WTC11 (cell line): ENCODE data around the gene PLXNA1. TPM values are rescaled to one million over a fixed set of nuclear protein-coding genes. Genes with fewer than 3 reads are reported as not detected.

Source experiments
- ATAC-seq: fragments of 200-7000 bp; cut with Tn5 transposase; 2 replicates; pipeline ENCODE4 v1.10.0; 2021; ENCODE audit warnings: mild to moderate bottlenecking, moderate library complexity
- CTCF ChIA-PET: fragments of 300-600 bp; sonication (Branson Sonifier 250); formaldehyde crosslinking; loops from one replicate; lab custom pipeline; 2021; ENCODE audit warnings: antibody characterized with exemption; lab: Charles Lee
- POLR2A ChIA-PET: fragments of 350-600 bp; sonication (Branson Sonifier 250); formaldehyde crosslinking; loops from one replicate; lab custom pipeline; 2021; ENCODE audit warnings: antibody characterized with exemption; lab: Charles Lee
- DNase-seq: peaks from one replicate; pipeline ENCODE4 v3.0.0; 2021; ENCODE audit warnings: low spot score
- H3K27ac Mint-ChIP-seq: 2 replicates; pipeline ENCODE4 v1.8.0; 2021; ENCODE audit warnings: mixed read lengths
- H3K27me3 Mint-ChIP-seq: 2 replicates; pipeline ENCODE4 v1.8.0; 2021; ENCODE audit warnings: low read depth, mild to moderate bottlenecking, moderate library complexity, mixed read lengths
- H3K36me3 Mint-ChIP-seq: 2 replicates; pipeline ENCODE4 v1.8.0; 2021; ENCODE audit warnings: mixed read lengths
- H3K4me1 Mint-ChIP-seq: 2 replicates; pipeline ENCODE4 v1.8.0; 2022; ENCODE audit warnings: mixed read lengths
- H3K4me3 Mint-ChIP-seq: 2 replicates; pipeline ENCODE4 v1.8.0; 2021; ENCODE audit warnings: mild to moderate bottlenecking, moderate library complexity, mixed read lengths
- H3K9me3 Mint-ChIP-seq: 2 replicates; pipeline ENCODE4 v1.8.0; 2021; ENCODE audit warnings: mixed read lengths
- AFF4 ChIP-seq: sonication (generic); formaldehyde crosslinking; IDR thresholded peaks from 2 replicates; pipeline ENCODE4 v1.8.1; 2023; ENCODE audit warnings: mild to moderate bottlenecking, missing genetic modification reagents, borderline replicate concordance
- E2F1 ChIP-seq: sonication (generic); formaldehyde crosslinking; IDR thresholded peaks from 2 replicates; pipeline ENCODE4 v1.8.0; 2022; ENCODE audit warnings: mild to moderate bottlenecking, missing genetic modification reagents
- E2F5 ChIP-seq: sonication (generic); formaldehyde crosslinking; IDR thresholded peaks from 2 replicates; pipeline ENCODE4 v1.8.1; 2022; ENCODE audit warnings: mild to moderate bottlenecking, moderate library complexity, missing genetic modification reagents
- ERG ChIP-seq: fragments of 250-450 bp; sonication (Bioruptor Pico); IDR thresholded peaks from 2 replicates; pipeline ENCODE4 v1.8.0; 2021; ENCODE audit warnings: mild to moderate bottlenecking
- ESRRA ChIP-seq: sonication (generic); formaldehyde crosslinking; IDR thresholded peaks from 2 replicates; pipeline ENCODE4 v1.8.1; 2022; ENCODE audit warnings: mild to moderate bottlenecking, missing genetic modification reagents, borderline replicate concordance
- FOXP4 ChIP-seq: sonication (generic); formaldehyde crosslinking; IDR thresholded peaks from 2 replicates; pipeline ENCODE4 v1.8.0; 2022; ENCODE audit warnings: mild to moderate bottlenecking, missing genetic modification reagents
- GTF2I ChIP-seq: fragments of 250-450 bp; sonication (Bioruptor Pico); conservative IDR thresholded peaks from 2 replicates; pipeline ENCODE4 v1.4.0; 2021; ENCODE audit warnings: mild to moderate bottlenecking
- PRDM15 ChIP-seq: sonication (generic); formaldehyde crosslinking; IDR thresholded peaks from 2 replicates; pipeline ENCODE4 v1.8.0; 2022; ENCODE audit warnings: missing genetic modification reagents
- RORB ChIP-seq: fragments of 250-450 bp; sonication (Bioruptor Pico); IDR thresholded peaks from 2 replicates; pipeline ENCODE4 v1.9.0; 2021; ENCODE audit warnings: mild to moderate bottlenecking
- SOX15 ChIP-seq: fragments of 250-450 bp; sonication (Bioruptor Pico); IDR thresholded peaks from 2 replicates; pipeline ENCODE4 v1.9.0; 2021; ENCODE audit warnings: mild to moderate bottlenecking
- SP1 ChIP-seq: sonication (generic); formaldehyde crosslinking; conservative IDR thresholded peaks from 2 replicates; pipeline ENCODE4 v1.8.1; 2022; ENCODE audit warnings: missing genetic modification reagents
- TEAD1 ChIP-seq: sonication (generic); formaldehyde crosslinking; IDR thresholded peaks from 2 replicates; pipeline ENCODE4 v1.8.0; 2022; ENCODE audit warnings: mild to moderate bottlenecking, missing genetic modification reagents
- TP53 ChIP-seq: sonication (generic); formaldehyde crosslinking; IDR thresholded peaks from 2 replicates; pipeline ENCODE4 v1.8.1; 2023; ENCODE audit warnings: mild to moderate bottlenecking, missing genetic modification reagents
- ZNF121 ChIP-seq: sonication (generic); formaldehyde crosslinking; IDR thresholded peaks from 2 replicates; pipeline ENCODE4 v1.8.0; 2023; ENCODE audit warnings: missing genetic modification reagents
- ZNF232 ChIP-seq: sonication (generic); formaldehyde crosslinking; IDR thresholded peaks from 2 replicates; pipeline ENCODE4 v1.8.0; 2022; ENCODE audit warnings: mild to moderate bottlenecking, missing genetic modification reagents
- ZNF425 ChIP-seq: fragments of 250-450 bp; sonication (Bioruptor Pico); conservative IDR thresholded peaks from 2 replicates; pipeline ENCODE4 v1.9.0; 2021; ENCODE audit warnings: mild to moderate bottlenecking
- ZNF671 ChIP-seq: fragments of 250-450 bp; sonication (Bioruptor Pico); IDR thresholded peaks from 2 replicates; pipeline ENCODE4 v1.8.0; 2021; ENCODE audit warnings: mild to moderate bottlenecking
- ZSCAN18 ChIP-seq: fragments of 250-450 bp; sonication (Bioruptor Pico); IDR thresholded peaks from 2 replicates; pipeline ENCODE4 v2.1.2; 2022; ENCODE audit warnings: mild to moderate bottlenecking, moderate library complexity
- total RNA-seq: library from RNA; stranded (reverse); gene quantifications from 3 replicates; pipeline ENCODE4 v1.2.3, GENCODE V29; 2021

The PLXNA1 gene
- total RNA-seq, 1 experiment from 2014 or later: 53.8 TPM

GRCh38 chr3:126948980-126949535 lies 33.9 kb upstream of the PLXNA1 start:
- no peak for TF ChIP-seq ZNF425 (CRISPR knock-in tag)
- no peak for TF ChIP-seq GTF2I (CRISPR knock-in tag)
- no peak for TF ChIP-seq ZNF121 (CRISPR knock-in tag)
- TF ChIP-seq SOX15: no peak
- H3K36me3 Mint-ChIP-seq: no peaks in the 10 kb centered on the region
- no peak for DNase-seq
- no peak overlapping the region for H3K27ac Mint-ChIP-seq
- no peak for ATAC-seq
- H3K4me3 Mint-ChIP-seq: no peak overlapping the region
- no peaks in the 10 kb centered on the region for H3K4me1 Mint-ChIP-seq
- CTCF ChIA-PET: no interaction called here
- no peaks in the 10 kb centered on the region for H3K9me3 Mint-ChIP-seq
- H3K27me3 Mint-ChIP-seq: no peaks in the 10 kb centered on the region
- POLR2A ChIA-PET: no interaction called here

- POLR2A ChIA-PET: interaction anchor here (1.0 kb wide), 1 partner anchor 39 kb away, joined by 5 read pairs; no protein-coding TSS in a partner anchor
- Mint-ChIP-seq H3K4me3 (no peak overlapping the region), H3K27me3 (no peaks in the 10 kb centered on the region), H3K4me1 (no peaks in the 10 kb centered on the region), H3K36me3 (no peaks in the 10 kb centered on the region), H3K9me3 (no peaks in the 10 kb centered on the region), H3K27ac (no peak overlapping the region)
- DNase-seq (peak; percentile 1), ATAC-seq (no peak)
- CTCF ChIA-PET: interaction anchor here (0.6 kb wide), 1 partner anchor 199 kb away, joined by 3 read pairs; no protein-coding TSS in a partner anchor
- TF ChIP-seq PRDM15 (CRISPR knock-in tag) (no peak), ZSCAN18 (CRISPR knock-in tag) (no peak), RORB (no peak), SP1 (CRISPR knock-in tag) (no peak), ERG (no peak), TP53 (CRISPR knock-in tag) (no peak), FOXP4 (no peak), ESRRA (CRISPR knock-in tag) (no peak), ZNF232 (no peak), E2F1 (CRISPR knock-in tag) (no peak), AFF4 (CRISPR knock-in tag) (no peak), E2F5 (CRISPR knock-in tag) (no peak), TEAD1 (CRISPR knock-in tag) (no peak), ZNF671 (CRISPR knock-in tag) (no peak)
These were observed 31.4 kb upstream of the PLXNA1 start for GRCh38 chr3:126951561-126951960.
